ENCODE data around the gene NTSR2.
A peak's percentile ranks its signal among the peaks of the same experiment; 100 is the strongest.

NTSR2 gene

DNA sequence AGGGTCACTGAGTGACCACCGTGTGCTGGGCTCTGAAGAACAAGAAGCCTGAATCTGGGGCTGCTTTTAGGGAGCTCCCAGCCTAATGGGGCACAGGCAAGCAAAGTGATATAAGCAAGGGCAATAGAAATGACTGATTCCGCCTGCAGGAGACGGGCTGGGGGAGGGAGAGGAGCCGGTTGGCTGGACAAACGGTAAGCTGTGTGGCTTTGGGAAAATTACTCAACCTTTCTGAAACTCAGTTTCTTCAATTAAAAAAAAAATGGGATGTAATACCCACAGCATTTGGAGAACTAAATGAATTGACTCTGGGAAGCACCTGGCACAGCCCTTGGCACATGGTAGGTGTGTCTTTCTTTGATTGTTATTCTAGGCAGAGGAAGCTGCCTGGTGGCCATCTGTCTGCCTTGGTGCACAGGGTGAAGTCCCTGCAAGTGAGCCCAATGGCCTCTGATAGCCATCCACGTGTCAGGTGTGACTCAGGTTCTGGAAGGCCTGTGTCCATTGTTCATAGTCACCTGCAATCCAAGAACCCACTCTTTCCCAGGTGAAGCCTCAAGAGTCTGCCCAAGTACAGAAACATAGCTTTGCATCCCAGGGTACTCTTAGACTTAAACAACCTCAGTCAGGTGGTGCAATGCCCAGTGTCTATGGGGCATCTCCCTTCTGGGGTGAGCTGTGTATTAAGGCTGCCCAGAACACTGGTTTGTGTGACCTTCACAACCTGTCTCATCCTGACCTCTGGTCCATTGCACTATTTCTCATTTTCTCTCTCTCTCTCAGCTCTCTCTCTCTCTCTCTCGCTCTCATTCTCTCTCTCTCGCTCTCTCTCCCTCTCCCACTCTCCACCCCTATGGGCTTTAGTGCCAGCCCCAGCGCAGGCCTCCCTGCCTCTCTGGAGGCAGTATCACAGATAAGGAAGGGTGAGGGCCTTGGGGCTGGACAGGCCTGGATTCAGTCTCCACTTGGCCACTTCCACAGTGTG, 30.0 kb upstream of the NTSR2 start:
- no peak for DNase-seq

DNA sequence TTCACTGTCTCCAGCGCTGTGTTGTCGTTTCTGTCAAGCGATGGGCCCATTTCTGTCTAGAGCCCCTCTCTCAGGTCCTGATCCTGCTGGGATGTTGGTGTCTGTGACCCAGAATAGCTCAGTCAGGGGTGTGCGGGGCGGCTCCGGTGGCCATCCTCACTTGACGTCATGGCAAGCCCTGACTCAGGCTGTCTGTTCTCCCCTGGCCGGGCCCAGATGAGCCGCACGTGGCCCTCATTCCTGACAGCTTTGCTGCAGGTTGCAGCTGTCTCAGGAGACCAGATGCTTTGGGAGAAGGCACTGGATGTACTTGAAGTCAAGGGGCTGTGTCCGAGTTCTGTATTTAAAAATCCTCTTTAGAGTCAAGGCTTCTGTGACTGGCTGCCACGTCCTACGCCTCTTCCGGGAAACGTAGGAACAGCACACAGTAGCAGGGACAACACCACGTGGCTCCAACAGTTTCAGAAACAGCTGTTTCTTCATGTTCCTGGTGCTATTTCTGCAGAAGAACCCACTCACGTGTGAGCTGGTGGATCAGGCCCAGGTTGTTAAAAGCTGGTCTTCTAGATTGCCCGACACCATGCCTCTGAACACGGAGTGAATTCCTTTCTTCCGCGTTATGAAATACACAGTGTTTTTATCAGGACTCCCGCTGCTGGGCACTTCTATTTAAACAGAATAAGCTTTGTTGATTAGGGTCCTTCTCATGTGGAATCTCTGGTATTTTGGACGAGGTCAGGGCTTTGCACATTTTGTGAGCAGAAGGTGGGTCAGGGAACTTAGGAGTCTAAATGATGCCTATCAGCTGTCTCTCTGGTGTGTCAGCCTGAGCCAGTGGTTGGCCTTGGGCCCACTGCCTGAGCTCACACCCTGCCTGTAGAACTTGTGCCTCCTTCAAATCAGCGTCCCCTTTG, 28.3 kb upstream of the NTSR2 start:
- no peak for DNase-seq

DNA sequence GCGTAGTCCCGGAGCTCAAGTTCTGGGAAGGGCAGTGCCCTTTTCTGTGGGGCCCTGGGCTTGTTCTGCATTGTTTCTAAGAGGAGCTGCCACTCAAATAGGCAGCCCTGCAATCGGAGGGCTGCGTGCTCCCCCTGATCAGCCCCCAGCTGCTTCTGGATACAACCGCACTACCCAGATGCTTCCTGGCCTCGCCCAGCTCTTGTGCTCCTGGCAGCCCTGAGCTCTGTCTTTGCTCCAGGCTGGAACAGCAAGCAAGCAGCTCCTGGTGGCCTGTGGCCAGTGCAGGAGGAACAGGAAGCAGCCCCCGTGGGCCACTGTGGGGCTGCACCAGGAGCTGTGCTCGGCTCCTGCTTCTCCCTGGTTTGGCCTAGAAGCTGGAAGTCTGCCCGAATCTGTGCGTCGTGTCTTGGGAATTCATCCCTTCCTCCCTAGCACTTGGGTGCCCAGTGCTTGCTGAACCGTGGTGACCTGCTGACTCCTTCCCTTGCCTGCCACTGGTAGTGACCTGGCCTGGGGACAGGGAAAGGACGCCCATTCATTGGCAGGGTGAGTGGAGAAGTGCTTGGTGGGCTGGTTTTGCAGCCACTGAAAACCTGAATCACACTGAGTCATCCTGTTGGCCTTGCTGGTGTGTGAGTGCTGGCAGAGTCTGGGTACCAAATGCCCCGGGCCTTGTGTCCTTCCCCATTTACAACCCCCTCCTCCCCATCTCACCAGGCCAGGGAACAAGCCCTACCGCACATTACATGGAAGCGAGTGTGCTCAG, 27.3 kb upstream of the NTSR2 start:
- no peak for DNase-seq

DNA sequence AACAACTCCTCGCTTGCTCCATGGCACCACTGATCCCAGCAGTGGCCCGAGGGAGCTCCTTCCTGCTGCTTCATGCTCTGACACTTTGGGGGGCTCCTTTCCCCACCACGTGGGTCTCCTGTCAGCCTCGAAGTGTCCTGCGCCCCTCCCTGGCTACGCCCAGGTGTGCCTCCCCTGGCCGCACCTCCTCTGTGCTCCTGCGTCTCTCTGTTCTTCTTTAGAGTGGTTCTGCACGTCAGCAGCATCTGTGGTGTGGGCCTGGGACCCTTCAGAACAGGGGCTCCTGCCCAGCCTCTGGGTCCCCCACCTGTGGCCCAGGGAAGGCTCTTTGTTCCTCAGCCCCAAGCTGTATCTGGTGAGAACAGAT, 26.7 kb upstream of the NTSR2 start:
- DNase-seq = no peak

DNA sequence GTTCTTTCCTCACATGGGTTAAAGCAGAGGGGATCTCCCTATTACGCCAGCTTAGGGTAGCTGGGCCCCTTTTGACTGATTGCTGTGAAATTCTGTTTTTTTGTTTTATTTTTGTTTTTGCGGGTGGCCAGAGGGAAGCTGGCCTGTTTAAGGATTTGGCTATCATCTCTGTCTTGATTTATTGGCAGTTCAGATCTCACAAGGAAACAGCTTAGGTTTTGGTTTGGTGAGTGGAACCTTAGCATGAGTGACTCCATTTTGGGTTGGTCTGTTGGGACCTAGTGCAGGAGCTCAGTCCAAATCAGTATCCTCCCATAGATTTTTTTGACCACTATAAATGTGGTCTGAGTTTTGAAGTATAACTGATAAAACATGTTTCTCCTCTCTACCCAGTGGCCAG, 25.6 kb upstream of the NTSR2 start:
- no peak for DNase-seq

DNA sequence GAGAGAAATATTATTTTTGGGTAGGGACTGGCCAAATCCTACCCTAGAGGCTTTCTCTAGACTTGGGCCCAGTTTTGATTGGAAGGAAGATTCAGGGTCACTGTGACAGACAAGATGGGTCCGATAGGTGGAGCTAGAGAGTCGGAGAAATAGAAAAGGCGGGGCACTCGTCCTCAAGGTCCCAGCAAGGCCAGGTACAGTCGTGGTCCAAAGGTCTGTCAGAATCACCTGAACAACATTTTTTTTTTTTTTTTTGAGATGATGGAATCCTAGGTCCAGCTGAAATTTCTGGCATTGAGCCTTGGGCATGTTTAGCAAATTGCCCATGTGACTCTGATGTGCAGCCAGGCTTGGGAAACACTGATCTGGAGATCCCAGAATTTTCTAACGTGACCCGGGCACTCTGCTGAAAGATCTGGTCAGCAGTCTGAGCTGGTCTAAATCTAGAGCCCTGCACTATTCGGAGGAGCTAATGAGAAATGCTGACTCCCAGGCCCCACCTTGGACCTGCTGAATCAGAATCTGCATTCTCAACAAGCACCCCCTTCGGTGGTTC, 23.0 kb upstream of the NTSR2 start:
- DNase-seq = peak; percentile 61

DNA sequence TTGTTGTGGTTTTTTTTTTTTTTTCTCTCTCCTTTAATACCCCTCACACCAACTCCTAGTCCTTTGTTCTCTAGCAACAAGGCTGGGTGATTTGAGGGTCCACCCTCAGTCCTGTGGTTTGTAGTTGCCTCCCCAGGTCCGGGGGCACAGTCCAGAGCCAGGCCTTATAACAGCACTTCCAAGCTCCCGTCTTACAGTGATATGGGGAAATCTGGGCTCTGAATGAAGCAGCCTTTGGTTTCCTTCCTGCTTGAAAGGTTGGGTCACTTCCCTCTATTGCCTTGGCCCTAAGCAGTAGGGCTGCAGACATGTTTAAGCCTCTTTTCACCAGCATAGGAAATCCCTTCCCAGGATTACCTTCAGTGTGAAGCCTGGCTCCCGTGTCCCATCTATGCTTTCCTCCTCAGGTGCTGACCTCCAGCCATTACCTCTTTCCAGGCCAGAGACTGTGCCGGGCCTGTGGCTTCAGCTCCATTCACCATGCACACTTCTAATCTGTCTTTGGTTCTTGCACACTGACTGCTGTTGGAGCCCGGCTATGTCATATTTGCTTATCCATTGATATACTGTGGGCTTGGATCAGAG, 21.2 kb upstream of the NTSR2 start:
- no peak for DNase-seq

DNA sequence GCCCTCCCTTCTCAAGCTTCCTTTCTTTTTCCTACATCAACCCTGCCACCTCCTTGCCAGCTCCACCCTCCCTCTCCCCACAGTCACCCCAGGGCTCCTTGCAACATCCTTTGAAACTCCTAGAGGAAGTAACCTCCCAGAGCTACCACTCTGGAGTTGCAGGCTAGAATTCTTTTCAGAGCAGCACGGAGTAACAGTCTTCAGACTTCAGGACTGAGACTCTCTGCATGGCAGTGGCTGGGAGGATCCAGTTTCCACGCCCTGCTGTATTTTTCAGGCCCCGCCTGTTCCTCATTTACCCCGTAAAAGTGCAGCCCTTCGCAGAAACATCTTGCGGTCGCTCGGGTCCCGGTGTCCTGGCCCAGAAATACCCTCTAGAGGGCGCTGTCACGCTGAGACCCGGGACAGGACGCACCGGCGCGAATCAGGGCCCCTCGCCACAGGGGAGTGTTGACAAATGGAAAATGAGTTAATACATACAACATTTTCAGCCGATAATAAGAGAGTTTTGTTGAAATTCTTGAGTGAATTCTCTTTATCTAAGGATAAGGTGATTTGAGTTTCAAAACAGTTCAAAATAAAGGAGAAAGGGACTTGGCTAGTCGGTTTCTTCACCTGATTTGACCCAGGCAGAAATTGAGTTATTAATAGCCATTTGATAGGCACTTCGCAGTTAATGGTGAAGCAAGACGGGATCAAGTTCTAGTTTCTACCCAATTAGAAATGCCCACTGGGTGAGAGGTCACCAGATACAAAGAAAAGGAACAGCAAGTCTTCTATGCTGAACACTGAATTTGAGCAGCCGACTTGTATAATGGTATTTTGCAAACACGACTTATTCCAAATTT, 18.5 kb upstream of the NTSR2 start:
- peak; percentile 80 for DNase-seq

DNA sequence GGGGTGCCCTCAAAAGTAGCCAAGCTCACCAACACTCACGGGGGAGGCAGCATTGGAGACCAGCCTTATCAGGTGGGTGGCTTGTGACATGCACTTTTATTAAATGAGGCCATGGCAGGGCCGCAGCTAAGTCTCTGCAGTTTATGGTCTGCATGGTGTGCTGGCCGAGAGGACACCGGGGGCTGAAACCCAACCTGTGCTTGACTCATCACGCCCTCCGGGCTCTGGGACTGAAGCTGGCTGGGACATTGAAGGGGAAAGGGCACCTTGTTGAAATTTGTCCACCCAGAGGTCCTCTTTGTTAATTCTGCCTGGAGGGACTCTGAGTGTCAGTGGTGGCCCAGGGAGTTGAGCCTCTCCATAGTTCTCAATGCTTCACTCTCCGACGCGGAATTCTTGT, 17.7 kb upstream of the NTSR2 start:
- DNase-seq = no peak

DNA sequence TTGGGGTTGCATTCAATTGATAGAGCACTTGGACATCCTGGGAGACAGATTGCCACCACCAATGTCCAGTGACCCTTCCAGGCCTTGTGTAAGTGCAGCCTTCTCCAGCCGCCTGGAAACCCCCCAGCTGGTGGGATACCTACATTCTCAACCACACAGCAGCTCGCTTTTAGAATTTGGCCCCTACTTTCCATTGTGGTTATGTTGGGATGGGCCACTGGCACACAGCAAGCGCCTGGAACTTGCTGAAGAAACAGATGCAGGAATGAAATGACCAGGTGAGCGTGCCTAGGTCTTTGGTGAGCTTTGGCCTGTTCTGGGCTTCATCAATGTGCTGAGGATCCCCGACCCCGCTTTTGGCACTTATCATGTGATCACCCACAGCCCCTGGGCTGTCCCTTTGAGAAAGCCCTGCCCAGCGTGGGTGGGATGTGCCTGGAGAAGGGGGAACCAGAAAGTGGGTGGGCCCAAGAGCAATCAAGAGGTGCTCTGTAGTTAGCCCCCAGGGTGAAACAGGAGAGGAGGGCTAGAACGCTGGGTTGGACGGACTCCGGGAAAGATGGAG, 16.0 kb upstream of the NTSR2 start:
- no peak for DNase-seq

DNA sequence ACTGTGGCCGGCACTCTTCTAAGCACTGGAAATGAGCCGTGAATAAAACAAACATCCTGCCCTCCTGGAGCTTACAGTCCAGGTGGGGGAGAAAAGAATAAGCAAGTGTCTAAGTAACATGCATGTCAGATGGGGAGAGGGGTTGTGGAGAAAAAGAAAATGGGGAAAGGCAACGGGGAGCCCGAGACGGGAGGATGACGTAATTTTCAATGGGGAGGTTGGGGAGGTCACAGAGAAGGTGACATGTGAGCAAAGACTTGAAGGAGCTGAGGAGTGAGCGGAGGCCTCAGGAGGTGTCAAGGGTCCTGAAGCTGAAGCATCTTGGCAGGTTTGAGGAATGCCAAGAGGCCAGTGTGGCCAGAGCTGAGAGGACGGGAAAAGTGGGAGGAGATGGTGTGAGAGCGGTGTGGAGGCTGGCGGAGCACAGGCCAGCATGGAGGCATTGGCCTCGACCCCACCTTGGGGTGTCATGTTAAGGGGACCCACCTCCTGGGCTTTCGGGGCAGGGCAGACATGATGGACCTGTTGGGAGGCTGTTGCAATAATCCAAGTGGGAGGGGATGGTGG, 15.0 kb upstream of the NTSR2 start:
- no peak for DNase-seq

DNA sequence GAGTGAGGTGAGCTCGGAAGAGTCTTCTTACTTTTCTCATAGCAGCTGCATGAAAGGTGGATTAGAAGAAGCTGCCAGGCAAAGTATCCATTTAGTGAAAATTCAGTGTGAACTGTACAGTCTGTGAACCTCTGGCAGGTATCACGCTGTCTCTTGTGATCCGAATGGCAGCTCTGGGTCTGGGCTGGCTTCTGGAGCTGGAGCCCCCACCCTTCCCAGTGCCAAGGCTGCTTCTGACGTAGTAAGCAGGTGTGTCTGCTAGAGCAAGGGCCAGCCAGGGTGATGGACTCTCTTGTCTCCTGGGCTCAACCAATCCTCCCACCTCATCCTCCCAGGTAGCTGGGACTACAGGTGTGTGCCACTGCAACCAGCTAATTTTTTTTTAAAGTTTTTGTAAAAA, 14.0 kb upstream of the NTSR2 start:
- DNase-seq = no peak

DNA sequence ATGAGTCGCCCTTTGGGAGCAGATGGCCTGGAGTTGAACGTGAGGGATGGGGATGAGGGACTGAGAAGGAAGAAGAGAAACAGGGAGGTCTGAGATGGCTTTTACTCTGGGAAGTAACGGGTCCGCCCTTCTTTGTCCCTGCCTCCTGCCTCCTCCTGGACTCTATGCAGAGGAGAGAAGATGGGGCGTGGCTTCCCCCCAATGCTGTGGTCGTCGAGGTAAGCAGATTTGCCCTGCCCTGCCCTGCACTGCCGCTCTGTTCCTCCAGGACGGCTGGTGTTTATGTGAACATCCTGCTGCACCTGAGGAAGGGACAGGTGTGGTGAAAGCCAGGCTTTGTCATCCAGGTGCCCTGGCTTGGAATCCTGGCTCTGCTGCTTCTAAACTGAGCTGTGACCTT, 13.5 kb upstream of the NTSR2 start:
- no peak for DNase-seq

DNA sequence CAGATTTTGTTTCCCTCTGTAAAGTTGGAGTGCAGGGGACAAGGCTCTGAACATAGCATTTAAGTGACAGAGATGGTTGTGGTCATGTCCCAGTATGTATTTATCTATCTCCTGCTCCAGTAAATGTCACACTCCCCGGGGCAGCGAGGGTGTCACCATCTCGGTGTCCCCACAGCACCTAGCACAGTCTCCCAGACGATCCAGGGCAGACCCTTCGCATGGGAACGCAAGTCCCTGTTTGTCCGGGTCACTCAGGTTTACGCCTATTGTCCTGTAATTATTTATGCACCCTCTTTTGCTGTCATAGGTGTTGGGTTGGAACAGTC, 12.6 kb upstream of the NTSR2 start:
- no peak for DNase-seq

DNA sequence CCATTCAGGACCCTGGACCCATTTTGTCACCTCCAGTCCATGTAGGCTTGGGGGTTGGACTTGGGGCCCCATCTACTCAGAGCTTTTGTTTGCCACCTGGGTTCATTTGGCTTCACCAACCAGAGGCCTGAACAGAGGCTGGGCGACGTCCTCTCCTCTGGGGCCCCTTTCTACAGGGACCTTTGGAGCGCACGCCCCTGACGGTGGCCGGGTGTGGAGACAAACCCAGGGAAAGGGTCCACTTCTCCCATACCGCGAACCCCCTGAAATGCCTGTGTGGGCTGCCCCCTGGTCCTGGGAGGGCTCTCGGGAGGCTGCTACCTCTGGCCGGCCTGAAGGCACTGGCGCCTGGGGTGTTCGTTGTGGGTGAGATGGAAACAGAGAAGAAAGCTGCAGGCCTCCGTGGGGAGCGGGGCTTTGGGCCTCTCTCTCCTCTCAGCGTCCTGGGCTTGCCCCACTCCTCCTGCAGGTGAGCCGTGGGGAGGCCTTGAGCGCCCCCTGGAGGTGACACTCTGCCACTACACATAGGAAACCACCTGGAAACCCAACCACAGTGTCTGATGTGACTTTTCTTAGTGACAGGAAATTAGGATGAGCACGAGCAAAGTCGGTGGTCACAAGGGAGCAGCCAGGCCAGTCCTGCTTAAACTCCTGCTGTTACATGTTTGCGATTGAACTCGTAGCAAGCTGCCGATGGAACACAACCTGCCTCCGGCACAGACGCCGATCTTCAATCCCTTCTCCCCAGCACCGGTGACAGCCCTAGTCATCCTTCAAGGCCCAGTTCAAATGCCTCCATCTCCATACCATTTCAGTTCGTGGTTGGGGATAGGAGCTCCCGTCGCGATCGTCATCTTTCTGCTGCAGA, 12.0 kb upstream of the NTSR2 start:
- DNase-seq = peak; percentile 52

DNA sequence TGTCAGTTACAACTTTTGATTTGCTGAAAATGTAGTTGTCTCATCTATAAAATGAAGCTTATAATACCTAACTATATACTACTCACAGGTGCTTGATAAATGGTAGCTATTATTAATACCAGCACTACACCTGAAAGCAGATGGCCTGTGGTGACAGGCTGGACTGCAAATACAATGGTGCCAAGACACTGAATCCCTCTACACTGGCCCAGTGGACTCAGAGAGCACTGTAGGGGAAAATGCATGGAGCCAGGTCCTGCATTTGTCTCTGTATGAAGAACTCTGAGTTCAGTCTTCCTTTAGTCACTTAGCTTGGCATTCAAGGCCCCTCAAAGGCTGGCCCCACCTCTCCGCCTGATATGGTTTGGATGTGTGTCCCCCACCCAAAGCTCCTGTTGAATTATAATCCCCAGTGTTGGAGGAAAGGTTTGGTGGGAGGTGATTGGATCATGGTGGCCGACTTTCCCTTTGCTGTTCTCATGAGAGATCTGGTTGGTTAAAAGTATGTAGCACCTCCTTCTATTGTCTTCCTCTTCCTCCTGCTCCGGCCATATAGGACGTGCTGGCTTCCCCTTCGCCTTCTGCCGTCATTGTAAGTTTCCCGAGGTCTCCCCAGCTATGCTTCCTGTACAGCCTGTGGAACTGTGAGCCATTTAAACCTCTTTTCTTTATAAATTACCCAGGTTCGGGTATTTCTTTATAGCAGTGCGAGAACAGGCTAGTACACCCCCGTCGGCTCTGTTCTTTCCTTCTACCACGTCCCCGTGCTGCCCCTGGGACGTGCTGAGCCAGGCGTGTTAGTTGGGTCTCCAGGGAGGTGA, 11.1 kb upstream of the NTSR2 start:
- DNase-seq = no peak

DNA sequence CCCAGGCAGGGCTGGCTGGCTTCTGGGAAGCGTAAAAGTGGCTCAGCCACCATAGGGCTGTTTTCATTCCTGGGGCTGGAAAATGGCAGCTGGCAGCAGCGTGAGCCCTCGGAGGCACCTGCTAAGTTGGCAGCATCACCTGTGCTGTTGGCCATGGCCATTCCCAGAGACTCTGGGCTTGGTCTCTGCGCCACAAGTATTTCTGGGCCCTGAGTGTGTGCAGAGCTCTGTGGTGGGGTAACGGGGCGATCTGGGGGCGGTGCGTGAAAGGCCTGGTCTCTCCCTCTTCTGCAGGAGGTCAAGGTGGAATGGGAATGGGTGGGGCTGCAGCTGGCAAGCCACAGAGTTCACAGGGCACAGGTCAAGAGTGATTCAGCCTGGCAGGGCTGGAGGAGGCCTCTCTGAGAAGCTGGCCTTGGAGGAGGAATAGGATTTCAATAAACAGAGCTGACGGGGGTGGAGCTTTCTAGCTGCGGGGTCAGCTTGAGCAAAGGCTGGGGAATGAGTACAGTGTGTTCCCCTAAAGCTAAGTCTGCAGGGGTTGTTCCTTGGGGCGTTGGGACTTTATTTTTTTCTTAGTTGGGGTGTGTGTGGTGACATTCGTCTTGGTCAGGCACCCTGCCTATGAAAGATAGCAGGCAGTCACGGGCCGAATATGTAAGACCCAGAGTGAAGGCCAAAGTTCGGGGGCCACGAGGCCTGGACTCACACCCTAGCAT, 10.3 kb upstream of the NTSR2 start:
- no peak for DNase-seq

DNA sequence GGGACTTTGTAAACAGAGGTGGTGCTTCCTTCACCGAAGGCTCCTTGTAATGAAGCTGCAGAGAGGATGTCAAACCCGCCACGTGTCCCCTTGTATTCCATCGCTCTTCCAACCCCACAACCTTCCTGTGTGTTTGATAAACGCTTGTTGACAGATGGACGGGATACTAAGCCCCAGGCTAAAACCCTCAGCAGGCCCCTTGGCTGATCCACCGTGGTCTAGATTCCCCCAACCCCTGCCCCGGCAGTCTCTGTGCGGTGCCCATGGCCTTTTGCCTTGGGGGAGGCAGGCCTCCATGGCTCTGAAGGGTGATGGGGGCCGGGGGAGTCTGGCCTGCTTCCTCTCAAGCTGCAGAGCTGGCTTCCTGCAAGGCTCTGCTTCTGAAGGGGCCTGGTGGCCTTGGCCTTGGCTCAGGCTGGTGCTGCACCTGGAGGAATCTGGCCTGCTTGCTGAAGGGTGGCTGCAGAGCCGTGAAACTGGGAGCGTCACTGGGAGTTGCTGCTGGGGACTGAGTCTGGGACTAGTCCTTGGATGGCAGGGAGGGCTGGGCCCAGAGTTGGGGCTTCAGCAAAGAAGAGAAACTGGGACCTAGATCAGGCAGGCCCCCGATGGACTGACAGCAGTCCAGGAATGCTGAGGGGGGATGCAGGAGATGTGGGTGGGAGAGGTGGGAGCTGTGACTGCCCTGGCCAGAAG, 9.6 kb upstream of the NTSR2 start:
- DNase-seq = no peak
